Endothelial cell (in vitro differentiated cells): ENCODE results near the gene MLLT3. TPM values are rescaled to one million over a fixed set of nuclear protein-coding genes. Genes with fewer than 3 reads are reported as not detected.

Experiments
- DNase-seq: peaks from one replicate; pipeline ENCODE4 v3.0.0; 2021; ENCODE audit warnings: low spot score
- H3K27ac Mint-ChIP-seq: one replicate; pipeline ENCODE4 v1.8.0; 2021; ENCODE audit warnings: mixed read lengths, inconsistent platforms; ENCODE audit not compliant: unreplicated experiment
- H3K27me3 Mint-ChIP-seq: one replicate; pipeline ENCODE4 v1.8.0; 2021; ENCODE audit warnings: mild to moderate bottlenecking, moderate library complexity, mixed read lengths, inconsistent platforms; ENCODE audit not compliant: unreplicated experiment
- H3K36me3 Mint-ChIP-seq: one replicate; pipeline ENCODE4 v1.8.0; 2021; ENCODE audit warnings: mild to moderate bottlenecking, low read depth, mixed read lengths, inconsistent platforms; ENCODE audit not compliant: unreplicated experiment
- H3K4me1 Mint-ChIP-seq: one replicate; pipeline ENCODE4 v1.8.0; 2021; ENCODE audit warnings: mild to moderate bottlenecking, mixed read lengths, inconsistent platforms; ENCODE audit not compliant: unreplicated experiment
- H3K4me3 Mint-ChIP-seq: one replicate; pipeline ENCODE4 v1.8.0; 2021; ENCODE audit warnings: mild to moderate bottlenecking, mixed read lengths, inconsistent platforms; ENCODE audit not compliant: unreplicated experiment
- H3K9me3 Mint-ChIP-seq: one replicate; pipeline ENCODE4 v1.8.0; 2021; ENCODE audit warnings: mixed read lengths, inconsistent platforms; ENCODE audit not compliant: unreplicated experiment
- total RNA-seq: library from RNA; stranded (reverse); fragmentation: NEBNext Ultra II Directional; extraction: Animal tissue kit (Norgen Biotek cat#: 25700); gene quantifications from one replicate; pipeline ENCODE4 v1.2.1, GENCODE V29; 2021; ENCODE audit not compliant: unreplicated experiment
- TF ChIP-seq, protein P1 (sequence below): fragments of 200-600 bp; sonication (generic); IDR thresholded peaks from one replicate; pipeline ENCODE4 v1.5.0; 2021; ENCODE audit warnings: antibody characterized with exemption; ENCODE audit not compliant: unreplicated experiment

Gene MLLT3
- total RNA-seq, 1 donor from 2014 or later, result 25.2 TPM

DNA sequence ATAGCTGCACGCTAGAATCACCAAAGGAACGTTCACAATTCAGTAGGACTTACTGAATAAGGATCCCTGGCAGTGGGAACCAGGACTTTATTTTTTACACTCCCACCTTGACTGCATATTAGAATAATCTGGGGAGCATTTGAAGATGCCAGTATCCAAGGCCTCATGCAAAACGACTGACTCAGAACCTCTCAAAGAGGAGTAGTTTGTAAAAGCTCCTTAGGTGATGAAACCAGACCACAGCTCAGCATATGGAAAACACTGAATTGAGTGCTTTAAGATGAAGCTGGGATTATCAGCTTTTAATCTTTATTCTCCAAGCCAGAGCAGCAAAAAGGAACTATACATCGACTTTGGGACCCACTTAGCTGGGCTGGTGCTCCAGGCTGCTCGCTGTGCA, 288.3 kb downstream of the MLLT3 start:
- Mint-ChIP-seq H3K27ac (no peak overlapping the region), H3K4me3 (no peak overlapping the region), H3K9me3 (no peaks in the 10 kb centered on the region), H3K36me3 (no peaks in the 10 kb centered on the region), H3K4me1 (no peaks in the 10 kb centered on the region), H3K27me3 (no peaks in the 10 kb centered on the region)
- TF ChIP-seq, protein P1, sequence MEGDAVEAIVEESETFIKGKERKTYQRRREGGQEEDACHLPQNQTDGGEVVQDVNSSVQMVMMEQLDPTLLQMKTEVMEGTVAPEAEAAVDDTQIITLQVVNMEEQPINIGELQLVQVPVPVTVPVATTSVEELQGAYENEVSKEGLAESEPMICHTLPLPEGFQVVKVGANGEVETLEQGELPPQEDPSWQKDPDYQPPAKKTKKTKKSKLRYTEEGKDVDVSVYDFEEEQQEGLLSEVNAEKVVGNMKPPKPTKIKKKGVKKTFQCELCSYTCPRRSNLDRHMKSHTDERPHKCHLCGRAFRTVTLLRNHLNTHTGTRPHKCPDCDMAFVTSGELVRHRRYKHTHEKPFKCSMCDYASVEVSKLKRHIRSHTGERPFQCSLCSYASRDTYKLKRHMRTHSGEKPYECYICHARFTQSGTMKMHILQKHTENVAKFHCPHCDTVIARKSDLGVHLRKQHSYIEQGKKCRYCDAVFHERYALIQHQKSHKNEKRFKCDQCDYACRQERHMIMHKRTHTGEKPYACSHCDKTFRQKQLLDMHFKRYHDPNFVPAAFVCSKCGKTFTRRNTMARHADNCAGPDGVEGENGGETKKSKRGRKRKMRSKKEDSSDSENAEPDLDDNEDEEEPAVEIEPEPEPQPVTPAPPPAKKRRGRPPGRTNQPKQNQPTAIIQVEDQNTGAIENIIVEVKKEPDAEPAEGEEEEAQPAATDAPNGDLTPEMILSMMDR, result no peak
- DNase-seq, result no peak

DNA sequence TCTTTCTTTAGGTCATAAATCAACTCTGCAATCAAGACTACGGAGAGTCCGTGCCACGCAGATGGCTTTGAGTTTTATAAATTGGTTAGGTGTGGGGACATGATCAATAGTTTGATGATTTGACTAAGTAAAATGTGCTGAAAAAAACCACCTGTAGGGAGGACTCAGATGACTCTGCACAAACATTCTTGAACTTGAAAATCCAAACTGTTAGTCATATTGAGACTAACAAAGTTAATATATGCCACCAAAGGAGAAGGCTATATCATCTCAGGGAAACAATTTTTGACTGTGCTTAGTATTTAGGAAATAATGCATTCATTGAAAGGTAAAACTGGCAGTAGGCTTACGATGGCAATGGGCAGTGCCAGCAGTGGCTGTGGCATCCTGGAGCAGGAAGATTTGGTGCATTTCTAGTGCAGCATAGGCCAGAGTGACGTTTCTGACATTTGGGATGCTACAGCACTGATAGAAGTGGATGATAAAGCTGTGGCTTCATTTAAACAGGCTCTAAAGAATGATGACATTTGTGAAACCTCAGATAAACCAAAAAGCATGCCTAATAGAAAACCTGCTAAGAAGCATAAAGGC, 291.1 kb downstream of the MLLT3 start:
- Mint-ChIP-seq H3K4me1 (peaks cover 3% of the 10 kb centered on the region), H3K27me3 (peaks cover 2% of the 10 kb centered on the region), H3K36me3 (no peaks in the 10 kb centered on the region), H3K27ac (no peak overlapping the region), H3K9me3 (no peaks in the 10 kb centered on the region), H3K4me3 (no peak overlapping the region)
- TF ChIP-seq, protein P1, result no peak
- DNase-seq, result no peak

DNA sequence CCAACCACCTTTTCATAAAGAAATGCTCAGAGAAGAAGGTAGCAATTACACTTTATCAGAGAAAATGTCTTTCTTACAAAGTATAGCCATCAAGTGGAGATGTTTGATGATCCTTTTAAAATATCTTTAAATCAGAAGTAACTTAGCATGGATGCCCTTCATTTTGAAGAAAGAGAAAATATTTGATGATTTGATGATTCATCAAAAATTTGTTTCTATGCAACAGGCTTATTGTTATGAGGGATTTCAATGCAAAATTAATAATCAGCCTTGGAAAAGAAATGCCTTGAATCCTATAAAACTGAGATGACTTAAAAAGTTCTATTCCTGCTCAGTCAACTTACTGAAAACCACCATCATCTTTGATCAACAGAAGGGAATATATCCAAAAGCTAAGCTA, 291.6 kb downstream of the MLLT3 start:
- no peak overlapping the region for H3K4me3 Mint-ChIP-seq
- DNase-seq, result no peak
- TF ChIP-seq, protein P1, result no peak
- no peak overlapping the region for H3K27ac Mint-ChIP-seq
- peaks cover 3% of the 10 kb centered on the region for H3K4me1 Mint-ChIP-seq
- no peaks in the 10 kb centered on the region for H3K9me3 Mint-ChIP-seq
- H3K36me3 Mint-ChIP-seq, result no peaks in the 10 kb centered on the region
- peaks cover 2% of the 10 kb centered on the region for H3K27me3 Mint-ChIP-seq

DNA sequence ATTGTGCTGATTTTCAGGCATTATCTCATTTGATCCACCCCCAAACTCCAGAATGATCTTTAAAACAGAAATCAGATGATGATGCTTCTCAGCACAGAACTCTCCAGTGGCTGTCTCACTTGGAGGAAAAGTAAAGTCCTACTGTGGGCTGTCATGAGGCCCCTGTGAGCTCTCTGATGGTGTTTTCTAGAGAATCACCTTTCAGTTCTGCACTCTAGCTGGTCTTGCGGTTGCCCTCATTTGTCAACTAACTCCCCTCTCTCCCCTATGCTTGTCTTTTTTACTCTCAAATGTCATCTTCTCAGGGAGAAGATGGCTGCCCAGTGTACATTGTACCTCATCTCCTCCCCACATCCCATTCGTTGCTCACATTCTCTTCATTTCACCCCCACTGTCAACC, 295.8 kb downstream of the MLLT3 start:
- Mint-ChIP-seq H3K4me1 (peaks cover 12% of the 10 kb centered on the region), H3K4me3 (no peak overlapping the region), H3K27me3 (peaks cover 2% of the 10 kb centered on the region), H3K9me3 (no peaks in the 10 kb centered on the region), H3K36me3 (no peaks in the 10 kb centered on the region), H3K27ac (no peak overlapping the region)
- TF ChIP-seq, protein P1, result no peak
- DNase-seq, result no peak

DNA sequence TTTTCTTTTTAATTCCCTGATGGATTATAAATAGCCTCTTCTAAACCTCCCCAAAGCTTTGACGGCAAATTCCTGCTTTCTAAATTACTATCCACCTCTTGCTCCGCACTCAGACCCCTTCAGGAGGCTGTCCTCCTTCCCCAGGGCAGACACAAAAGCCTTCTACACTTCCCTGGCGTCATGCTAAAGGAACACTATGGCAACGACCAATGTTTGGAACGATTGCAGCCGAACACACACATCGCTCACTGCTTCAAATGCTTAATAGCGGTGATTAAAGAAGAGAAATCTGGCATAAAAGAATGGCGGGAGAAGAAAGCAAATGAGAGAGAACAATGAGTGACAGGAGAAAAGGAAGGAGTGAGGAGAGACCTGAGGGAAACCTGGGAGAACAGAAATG, 297.3 kb downstream of the MLLT3 start:
- Mint-ChIP-seq H3K27ac (no peak overlapping the region), H3K27me3 (peaks cover 2% of the 10 kb centered on the region), H3K9me3 (no peaks in the 10 kb centered on the region), H3K36me3 (no peaks in the 10 kb centered on the region), H3K4me3 (no peak overlapping the region), H3K4me1 (peaks cover 12% of the 10 kb centered on the region)
- DNase-seq, result no peak
- TF ChIP-seq, protein P1, result no peak
